HG03103 (cell line): Measurements from ENCODE around the gene MBOAT1.
"Not testable (repeated sequence)": the region's sequence is repeated elsewhere in the genome, so short reads cannot be mapped to it uniquely, and the experiment has no call there.

ENCODE experiments used
- ATAC-seq: cut with Tn5 transposase; IDR thresholded peaks from one replicate; pipeline ENCODE4 v1.9.1; 2021; ENCODE audit warnings: low read depth; ENCODE audit not compliant: unreplicated experiment

MBOAT1 gene

DNA sequence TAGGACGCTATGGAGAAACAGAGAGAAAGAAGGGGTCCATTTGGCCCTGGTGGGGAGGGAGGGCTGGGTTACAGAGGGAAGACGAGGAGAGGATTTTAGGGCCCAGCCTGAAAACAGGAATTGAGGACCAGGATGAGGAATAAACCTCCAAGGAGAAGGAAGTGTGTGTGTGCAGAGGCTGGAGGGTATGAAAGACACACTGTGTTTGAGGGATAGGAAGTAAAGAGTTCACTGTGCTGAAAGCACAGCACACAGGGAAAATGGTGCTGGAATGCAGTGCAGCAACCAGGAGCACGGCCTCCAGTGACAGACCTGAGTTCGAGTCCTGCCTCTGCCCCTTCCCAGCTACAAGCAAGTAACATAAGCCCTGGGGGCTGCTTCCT is 7.8 kb downstream of the MBOAT1 start:
- no peak for ATAC-seq

GRCh38 chr6:20203561-20204511 is 8.4 kb downstream of the MBOAT1 start:
- no peak for ATAC-seq

DNA sequence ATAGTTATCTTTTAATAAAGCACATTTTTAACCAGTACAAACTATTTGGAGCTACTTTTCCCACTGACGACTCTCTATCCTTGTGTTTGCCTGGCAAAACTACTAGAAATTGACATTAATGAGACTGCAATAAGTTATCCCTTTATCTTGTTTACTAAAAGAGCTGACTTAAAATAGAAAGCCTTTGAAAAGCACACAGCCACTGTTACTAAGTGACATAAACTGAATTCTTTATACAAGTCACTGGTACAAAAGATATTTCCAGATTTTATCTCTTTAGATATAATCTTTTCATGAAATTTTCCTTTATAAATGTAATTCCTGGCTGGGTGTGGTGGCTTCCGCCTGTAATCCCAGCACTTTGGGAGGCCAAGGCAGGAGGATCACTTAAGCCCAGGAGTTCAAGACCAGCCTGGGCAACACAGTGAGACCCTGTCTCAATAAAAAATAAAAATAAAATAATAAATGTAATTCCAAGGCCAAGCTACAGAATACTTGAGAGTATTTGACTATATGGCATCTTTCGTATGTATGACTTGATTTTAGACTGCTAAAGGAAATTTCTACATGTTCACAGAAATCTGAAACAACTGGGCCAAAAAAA is 9.5 kb downstream of the MBOAT1 start:
- ATAC-seq = no peak

DNA sequence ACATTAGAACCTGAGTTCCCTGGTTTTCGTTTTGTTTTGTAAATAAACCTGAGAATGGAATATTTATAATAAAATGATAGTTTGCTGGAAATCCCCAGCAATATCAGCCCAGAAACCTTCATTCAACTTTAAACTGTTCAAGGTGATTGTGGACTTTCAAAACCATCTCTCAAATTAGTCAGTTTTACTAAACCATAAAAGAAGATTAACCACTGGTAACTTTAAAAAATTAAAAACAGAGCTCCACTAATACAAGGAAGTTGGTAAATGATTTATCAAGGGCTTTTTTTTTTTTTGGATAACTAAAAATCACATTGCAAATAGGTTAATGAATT is 10.0 kb downstream of the MBOAT1 start:
- no peak for ATAC-seq

GRCh38 chr6:20200761-20201630 is 11.3 kb downstream of the MBOAT1 start:
- ATAC-seq = no peak

DNA sequence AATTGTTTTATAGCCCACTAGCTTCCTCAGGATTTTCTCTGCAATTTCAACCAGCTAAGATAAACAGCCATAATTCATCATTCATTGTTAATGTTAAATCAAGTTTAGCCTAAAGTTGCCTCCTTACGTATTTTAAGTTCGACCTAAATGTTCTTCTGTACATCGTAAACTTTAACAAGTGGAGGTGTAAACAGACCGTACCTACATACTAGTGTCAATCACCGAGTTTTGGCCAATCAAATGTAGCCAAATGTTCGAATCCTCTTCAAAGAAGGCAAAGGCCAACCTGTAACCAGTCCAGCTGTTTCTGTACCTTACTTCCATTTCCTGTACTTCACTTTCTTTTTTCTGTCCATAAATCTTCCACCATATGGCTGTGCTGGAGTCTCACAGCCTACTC is 13.5 kb downstream of the MBOAT1 start:
- no peak for ATAC-seq

DNA sequence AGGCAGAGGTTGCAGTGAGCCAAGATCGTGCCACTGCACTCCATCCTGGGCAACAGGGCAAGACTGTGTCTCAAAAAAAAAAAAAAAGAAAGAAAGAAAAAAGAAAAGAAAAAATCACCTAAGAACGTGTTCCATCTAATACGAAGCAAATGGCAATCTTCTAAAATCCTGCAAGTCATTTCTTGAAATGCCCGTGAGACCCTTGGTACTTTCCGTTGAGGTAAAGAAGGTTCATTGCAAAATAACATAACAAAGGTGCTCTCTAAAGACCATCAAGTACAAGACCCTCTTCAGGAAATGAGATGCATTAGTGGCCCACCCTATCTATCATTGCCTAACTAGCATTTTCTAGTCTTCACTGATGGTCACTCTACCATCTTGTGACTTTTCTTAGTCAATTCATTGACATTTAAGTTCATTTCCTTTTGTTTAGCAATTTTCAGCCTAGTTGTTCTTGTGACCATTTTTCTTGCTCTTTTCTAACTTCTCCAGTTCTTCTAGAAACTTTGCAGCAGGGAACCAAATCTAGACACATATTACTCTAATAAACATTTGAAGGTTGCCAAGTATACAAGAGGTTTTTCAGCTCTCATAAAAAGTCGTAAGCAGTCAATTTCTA is 14.0 kb downstream of the MBOAT1 start:
- ATAC-seq = no peak

- no peak for ATAC-seq
These were observed 15.0 kb downstream of the MBOAT1 start for GRCh38 chr6:20197251-20197650.

- no peak for ATAC-seq
These were observed 19.6 kb downstream of the MBOAT1 start for GRCh38 chr6:20192625-20193024.

DNA sequence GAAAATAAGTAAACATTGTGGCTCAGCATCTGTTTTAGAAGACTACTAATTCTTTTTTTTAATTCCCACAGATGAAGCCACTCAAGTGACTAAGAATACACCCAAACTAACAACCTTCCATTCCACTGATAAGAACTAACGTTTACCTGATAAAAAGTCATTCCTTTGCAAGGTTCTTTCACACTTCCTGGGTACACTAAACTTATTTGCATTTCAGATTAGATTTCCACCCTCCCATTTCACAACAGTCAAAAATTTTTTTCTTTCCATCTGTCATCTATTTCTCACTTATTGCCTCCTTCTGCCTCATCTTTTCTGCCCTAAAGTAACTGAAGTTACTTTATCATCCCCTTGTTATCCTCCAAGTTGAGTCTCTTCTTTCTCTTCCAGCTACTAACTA is 20.3 kb downstream of the MBOAT1 start:
- no peak for ATAC-seq

- ATAC-seq = no peak
These were observed 23.6 kb downstream of the MBOAT1 start for GRCh38 chr6:20188630-20189075.

- no peak for ATAC-seq
These were observed 25.3 kb downstream of the MBOAT1 start for GRCh38 chr6:20186981-20187380.

GRCh38 chr6:20183706-20184105 is 28.6 kb downstream of the MBOAT1 start:
- ATAC-seq = no peak

DNA sequence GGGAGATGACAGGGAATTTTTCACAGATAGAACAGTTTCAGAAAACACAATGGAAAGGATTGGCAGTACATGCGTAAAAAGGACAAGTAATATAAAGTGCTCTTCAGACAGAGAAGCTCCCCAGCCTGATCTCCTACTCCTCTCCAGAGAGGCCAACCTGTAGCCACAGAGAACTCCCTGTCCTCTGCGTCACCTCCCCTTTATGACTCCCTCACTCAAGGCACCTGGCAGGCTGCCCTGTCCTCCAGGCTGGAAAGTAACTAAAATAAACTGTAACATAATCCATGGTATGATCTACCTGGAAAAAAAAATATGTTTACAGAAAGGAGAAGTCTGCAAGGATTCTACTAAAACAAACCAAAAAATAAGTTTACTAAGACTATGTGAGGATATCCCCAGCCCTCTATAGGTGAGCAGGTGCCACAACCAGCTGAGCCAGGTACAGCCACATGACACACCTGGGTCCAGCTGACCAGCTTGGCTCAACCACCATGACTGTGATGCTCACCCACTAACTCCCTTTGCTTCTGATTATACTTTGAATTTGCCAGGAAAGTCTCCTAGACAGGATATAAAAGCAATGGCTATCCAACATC is 29.2 kb downstream of the MBOAT1 start:
- ATAC-seq = no peak

DNA sequence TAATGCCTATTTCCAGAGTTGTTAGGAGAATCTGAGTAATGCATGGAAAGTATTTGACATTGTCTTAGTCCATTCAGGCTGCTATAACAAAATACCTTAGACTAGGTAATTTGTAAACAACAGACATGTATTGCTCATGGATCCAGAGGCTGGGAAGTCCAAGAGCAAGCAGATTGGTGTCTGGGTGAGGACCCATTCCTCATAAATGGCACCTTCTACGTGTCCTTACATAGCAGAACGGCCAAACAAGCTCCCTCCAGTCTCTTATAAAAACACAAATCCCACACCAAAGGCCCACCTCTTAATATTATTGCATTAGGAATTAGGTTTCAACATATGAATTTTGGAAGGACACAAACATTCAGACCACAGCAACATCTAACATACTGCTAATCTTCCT is 30.2 kb downstream of the MBOAT1 start:
- ATAC-seq = no peak

DNA sequence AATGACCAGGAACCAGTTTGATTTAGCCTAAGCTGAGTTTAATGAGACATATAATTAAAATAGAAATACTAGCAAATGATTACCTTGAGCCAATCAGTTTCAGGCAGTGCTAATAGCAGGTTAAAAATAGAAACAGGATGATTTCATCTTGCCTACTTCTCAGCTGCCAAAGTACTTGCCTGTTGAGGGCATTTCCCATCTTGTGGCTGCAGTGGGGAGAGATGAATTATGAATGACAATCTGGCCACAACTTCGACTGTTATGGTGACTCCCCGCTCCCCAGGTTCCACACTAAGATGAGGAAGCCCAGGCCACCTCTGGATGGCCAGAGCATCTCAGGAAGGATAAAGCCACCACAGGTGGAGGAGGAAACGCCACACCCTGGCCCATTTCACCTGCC is 31.3 kb downstream of the MBOAT1 start:
- no peak for ATAC-seq

- ATAC-seq = not testable (repeated sequence)
These were observed 32.8 kb downstream of the MBOAT1 start for GRCh38 chr6:20179287-20180045.

DNA sequence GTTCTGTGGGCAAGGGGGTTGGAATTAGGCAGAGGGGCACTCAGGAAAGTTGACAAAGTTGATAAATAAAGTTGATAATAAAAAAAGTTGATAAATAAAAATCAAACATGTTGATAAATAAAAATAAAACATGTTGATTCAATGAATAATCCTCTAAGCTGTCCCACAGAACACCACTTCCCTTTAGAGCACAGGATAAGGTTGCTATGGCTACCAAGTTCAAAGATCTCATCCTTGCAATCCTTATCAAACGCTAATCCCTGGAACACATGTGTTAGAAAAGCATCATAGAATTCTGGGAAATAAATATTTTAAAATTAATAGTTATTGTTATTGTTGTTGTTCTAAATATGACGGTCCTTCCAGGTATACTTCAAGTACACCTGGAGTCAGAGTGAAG is 33.9 kb downstream of the MBOAT1 start:
- no peak for ATAC-seq

GRCh38 chr6:20175810-20176410 is 36.4 kb downstream of the MBOAT1 start:
- no peak for ATAC-seq
